Type B pancreatic cell (in vitro differentiated cells): ENCODE data around the gene GIMAP8. TPM values are rescaled to one million over a fixed set of nuclear protein-coding genes. Genes with fewer than 3 reads are reported as not detected.

ENCODE experiments used
- DNase-seq: peaks from one replicate; pipeline ENCODE4 v3.0.0; 2021; ENCODE audit warnings: mixed read lengths; ENCODE audit not compliant: unreplicated experiment; ENCODE audit errors: extremely low spot score
- H3K27ac Mint-ChIP-seq: 2 replicates; pipeline ENCODE4 v1.8.0; 2021; ENCODE audit warnings: mild to moderate bottlenecking, mixed read lengths
- H3K27me3 Mint-ChIP-seq: 2 replicates; pipeline ENCODE4 v1.8.0; 2021; ENCODE audit warnings: mixed read lengths
- H3K36me3 Mint-ChIP-seq: 2 replicates; pipeline ENCODE4 v1.8.0; 2021; ENCODE audit warnings: mixed read lengths
- H3K4me1 Mint-ChIP-seq: one replicate; pipeline ENCODE4 v1.8.0; 2021; ENCODE audit warnings: mixed read lengths; ENCODE audit not compliant: unreplicated experiment
- H3K4me3 Mint-ChIP-seq: 2 replicates; pipeline ENCODE4 v1.8.0; 2021; ENCODE audit warnings: mild to moderate bottlenecking, mixed read lengths
- H3K9me3 Mint-ChIP-seq: 2 replicates; pipeline ENCODE4 v1.8.0; 2021; ENCODE audit warnings: mixed read lengths
- CTCF ChIP-seq: fragments of 200-600 bp; sonication (generic); conservative IDR thresholded peaks from 2 replicates; pipeline ENCODE4 v1.5.0; 2021; ENCODE audit warnings: antibody characterized with exemption, mild to moderate bottlenecking
- total RNA-seq: library from RNA; stranded (reverse); gene quantifications from 2 replicates; pipeline ENCODE4 v1.2.1, GENCODE V29; 2021; ENCODE audit warnings: low replicate concordance

The GIMAP8 gene
- total RNA-seq, 1 donor from 2014 or later = not detected

DNA sequence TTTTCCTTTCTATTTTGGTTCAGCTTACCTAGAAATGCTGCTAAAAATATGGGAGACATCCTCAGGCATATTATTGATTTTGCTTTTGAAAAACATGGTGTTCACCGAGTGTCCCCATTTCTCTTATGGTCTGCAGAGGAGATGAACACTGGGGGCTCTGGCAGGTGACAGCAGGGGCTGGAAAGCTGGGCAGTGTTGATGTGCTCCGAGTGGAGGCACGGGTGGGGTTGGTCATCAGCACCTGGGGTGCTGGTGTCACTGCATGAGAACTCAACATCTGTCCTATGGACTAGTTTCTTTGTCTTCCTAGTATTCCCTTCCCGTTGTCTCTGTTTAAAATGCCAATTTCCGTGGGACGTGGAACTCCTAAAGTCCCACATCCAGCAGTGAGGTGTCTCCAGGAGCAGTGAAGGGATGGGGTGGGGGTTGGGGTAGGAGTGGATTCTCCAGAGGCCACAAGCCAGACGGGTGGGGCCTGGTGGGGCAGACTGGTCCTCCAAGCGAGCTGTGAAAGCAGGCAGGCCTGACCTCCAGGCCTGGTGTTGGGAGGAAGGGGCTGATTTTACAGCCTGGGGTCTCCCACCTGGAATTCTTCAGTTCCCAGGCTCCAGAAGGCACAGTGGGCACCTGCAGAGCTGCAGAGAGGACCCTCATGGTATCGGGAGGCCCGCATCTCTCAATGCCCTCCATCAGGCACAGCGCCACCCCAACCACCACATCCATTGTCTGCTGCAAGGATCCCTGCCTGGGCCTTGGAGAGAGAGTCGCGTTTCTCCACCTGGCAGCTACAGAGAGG lies 46.9 kb upstream of the GIMAP8 start:
- peaks cover 17% of the 10 kb centered on the region for H3K36me3 Mint-ChIP-seq
- H3K9me3 Mint-ChIP-seq = no peaks in the 10 kb centered on the region
- H3K27me3 Mint-ChIP-seq = no peaks in the 10 kb centered on the region
- no peak for DNase-seq
- TF ChIP-seq CTCF = no peak
- peak overlapping the region; percentile 98 for H3K4me3 Mint-ChIP-seq
- peak overlapping the region; percentile 45 for H3K27ac Mint-ChIP-seq
- H3K4me1 Mint-ChIP-seq = peaks cover 72% of the 10 kb centered on the region

DNA sequence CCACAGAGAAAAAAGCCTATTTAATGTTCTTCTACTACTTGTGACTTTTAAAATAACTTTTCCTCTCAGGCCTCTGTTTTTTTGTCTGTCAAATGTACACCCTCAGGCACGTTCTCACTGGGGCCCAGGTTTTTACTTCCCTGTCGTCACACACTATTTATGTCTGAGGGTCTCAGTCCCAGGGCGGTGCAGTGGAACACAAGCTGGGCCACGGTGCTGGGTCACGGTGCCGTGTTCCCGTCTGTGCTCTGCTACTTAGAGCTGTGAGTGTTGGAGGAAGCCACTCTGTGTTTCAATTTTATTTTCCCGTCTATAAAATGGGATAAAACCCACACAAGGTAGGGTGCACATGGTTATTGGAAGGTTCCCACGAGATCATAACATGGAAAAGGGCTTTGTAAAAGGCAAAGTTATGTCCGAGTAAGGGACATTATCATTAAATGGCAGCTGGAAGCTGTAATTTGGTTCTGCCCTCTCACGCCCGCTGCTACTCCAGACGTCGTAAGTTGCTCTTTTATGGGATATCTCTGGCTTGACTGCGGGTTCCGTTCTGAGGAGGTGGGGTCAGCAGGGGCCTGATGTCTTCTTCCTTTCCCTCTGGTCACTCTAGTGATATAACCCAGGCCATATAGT lies 46.1 kb upstream of the GIMAP8 start:
- H3K4me1 Mint-ChIP-seq = peaks cover 70% of the 10 kb centered on the region
- H3K27ac Mint-ChIP-seq = peak overlapping the region; percentile 53
- peak overlapping the region; percentile 98 for H3K4me3 Mint-ChIP-seq
- H3K9me3 Mint-ChIP-seq = no peaks in the 10 kb centered on the region
- H3K27me3 Mint-ChIP-seq = no peaks in the 10 kb centered on the region
- no peak for DNase-seq
- peaks cover 15% of the 10 kb centered on the region for H3K36me3 Mint-ChIP-seq
- TF ChIP-seq CTCF = no peak

GRCh38 chr7:150404805-150405583 lies 45.4 kb upstream of the GIMAP8 start:
- Mint-ChIP-seq H3K27me3 (no peaks in the 10 kb centered on the region), H3K36me3 (peaks cover 15% of the 10 kb centered on the region), H3K27ac (peak overlapping the region; percentile 81), H3K4me3 (peak overlapping the region; percentile 98), H3K9me3 (no peaks in the 10 kb centered on the region), H3K4me1 (peaks cover 64% of the 10 kb centered on the region)
- DNase-seq = peak; percentile 89
- TF ChIP-seq CTCF = peak; percentile 10

DNA sequence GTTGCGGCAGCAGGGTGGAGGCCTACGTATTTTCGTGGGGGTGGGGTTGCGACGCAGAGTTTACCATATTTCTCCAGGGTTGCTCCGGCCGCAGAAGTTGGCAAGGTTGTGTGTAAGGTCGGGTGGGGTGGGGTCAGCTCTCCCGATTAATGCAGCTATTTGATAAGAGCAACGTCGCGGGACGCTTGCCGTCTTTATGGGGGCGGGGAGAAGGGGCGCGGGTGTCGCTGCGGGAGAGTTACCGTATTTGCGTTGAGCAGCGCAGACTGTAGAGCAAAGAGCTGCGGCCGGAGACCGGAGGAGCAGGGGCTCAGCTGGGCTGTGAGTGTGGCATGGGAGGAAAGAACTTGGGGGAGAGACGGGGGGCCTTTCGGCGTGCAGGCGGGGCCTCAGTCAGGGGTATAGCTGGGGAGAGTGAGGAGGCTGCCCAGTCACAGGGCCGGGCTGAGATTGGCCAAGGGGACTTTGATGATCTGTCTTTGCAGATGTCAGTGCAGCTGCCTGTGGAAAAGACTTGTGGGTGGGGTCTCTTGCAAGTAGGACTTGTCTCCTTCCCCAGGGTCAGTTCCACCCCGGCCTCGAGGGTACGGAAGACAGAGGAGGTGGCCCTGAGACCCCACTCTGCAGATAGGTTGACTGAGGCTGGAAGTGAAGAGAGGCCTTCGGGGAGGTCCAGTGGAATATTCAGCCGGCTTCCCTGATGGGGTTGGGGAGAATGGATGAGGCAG lies 44.7 kb upstream of the GIMAP8 start:
- Mint-ChIP-seq H3K36me3 (peaks cover 16% of the 10 kb centered on the region), H3K9me3 (no peaks in the 10 kb centered on the region), H3K27me3 (no peaks in the 10 kb centered on the region), H3K27ac (peak overlapping the region; percentile 81), H3K4me1 (peaks cover 59% of the 10 kb centered on the region), H3K4me3 (peak overlapping the region; percentile 98)
- TF ChIP-seq CTCF = no peak
- DNase-seq = no peak

GRCh38 chr7:150406312-150406566 lies 44.2 kb upstream of the GIMAP8 start:
- Mint-ChIP-seq H3K4me3 (peak overlapping the region; percentile 98), H3K36me3 (peaks cover 14% of the 10 kb centered on the region), H3K4me1 (peaks cover 59% of the 10 kb centered on the region), H3K27ac (peak overlapping the region; percentile 81), H3K27me3 (no peaks in the 10 kb centered on the region), H3K9me3 (no peaks in the 10 kb centered on the region)
- TF ChIP-seq CTCF = no peak
- no peak for DNase-seq
